ENCODE results near the gene BRMS1.

Gene BRMS1

GRCh38 chr11:66339686-66340483, 5.0 kb downstream of the BRMS1 start:
- H3K9ac ChIP-seq (ENCODE audit: low read length) = no peak overlapping the region
- peaks cover 13% of the 10 kb centered on the region for H3K4me1 ChIP-seq (ENCODE audit: control insufficient read depth, low read depth, low read length)

GRCh38 chr11:66339162-66339675, 5.7 kb downstream of the BRMS1 start:
- no peak overlapping the region for H3K9ac ChIP-seq (ENCODE audit: low read length)
- no peaks in the 10 kb centered on the region for H3K27me3 ChIP-seq (ENCODE audit: control insufficient read depth, insufficient read depth, low read length)
- no peaks in the 10 kb centered on the region for H3K9me3 ChIP-seq (ENCODE audit: control insufficient read depth, low read depth, low read length)
- H3K4me3 ChIP-seq (ENCODE audit: low read length) = no peak overlapping the region
- peaks cover 11% of the 10 kb centered on the region for H3K4me1 ChIP-seq (ENCODE audit: control insufficient read depth, low read depth, low read length)
- H3K27ac ChIP-seq (ENCODE audit: low read length) = no peak overlapping the region
- H3K36me3 ChIP-seq (ENCODE audit: control insufficient read depth, low read depth, low read length) = peaks cover 23% of the 10 kb centered on the region

More at GRCh38 chr11:66339686-66340483, 5.0 kb downstream of the BRMS1 start:
- H3K27me3 ChIP-seq (ENCODE audit: control insufficient read depth, insufficient read depth, low read length) = no peaks in the 10 kb centered on the region
- H3K36me3 ChIP-seq (ENCODE audit: control insufficient read depth, low read depth, low read length) = peaks cover 23% of the 10 kb centered on the region
- H3K4me3 ChIP-seq (ENCODE audit: low read length) = no peak overlapping the region
- H3K9me3 ChIP-seq (ENCODE audit: control insufficient read depth, low read depth, low read length) = no peaks in the 10 kb centered on the region
- no peak overlapping the region for H3K27ac ChIP-seq (ENCODE audit: low read length)

- no peaks in the 10 kb centered on the region for H3K27me3 ChIP-seq (ENCODE audit: control insufficient read depth, insufficient read depth, low read length)
- H3K4me3 ChIP-seq (ENCODE audit: low read length) = no peak overlapping the region
- no peaks in the 10 kb centered on the region for H3K9me3 ChIP-seq (ENCODE audit: control insufficient read depth, low read depth, low read length)
- H3K36me3 ChIP-seq (ENCODE audit: control insufficient read depth, low read depth, low read length) = peaks cover 23% of the 10 kb centered on the region
- no peak overlapping the region for H3K27ac ChIP-seq (ENCODE audit: low read length)
- peaks cover 10% of the 10 kb centered on the region for H3K4me1 ChIP-seq (ENCODE audit: control insufficient read depth, low read depth, low read length)
- no peak overlapping the region for H3K9ac ChIP-seq (ENCODE audit: low read length)
These were observed 6.4 kb downstream of the BRMS1 start for GRCh38 chr11:66338276-66339161.

- Histone ChIP-seq H3K36me3 (ENCODE audit: control insufficient read depth, low read depth, low read length) (peaks cover 23% of the 10 kb centered on the region), H3K9ac (ENCODE audit: low read length) (no peak overlapping the region), H3K9me3 (ENCODE audit: control insufficient read depth, low read depth, low read length) (no peaks in the 10 kb centered on the region), H3K27ac (ENCODE audit: low read length) (peak overlapping the region; percentile 30), H3K27me3 (ENCODE audit: control insufficient read depth, insufficient read depth, low read length) (no peaks in the 10 kb centered on the region), H3K4me1 (ENCODE audit: control insufficient read depth, low read depth, low read length) (peaks cover 10% of the 10 kb centered on the region), H3K4me3 (ENCODE audit: low read length) (no peak overlapping the region)
These were observed 7.6 kb downstream of the BRMS1 start for GRCh38 chr11:66337103-66337899.

GRCh38 chr11:66336234-66337102, 8.4 kb downstream of the BRMS1 start, which contains the start of gene RIN1:
Gene RIN1 (minus strand): TSS chr11:66336434. CDS start chr11:66336402, 32 bp downstream.
- peak within 1 kb of the TSS; percentile 30 for H3K27ac ChIP-seq (ENCODE audit: low read length)
- H3K4me3 ChIP-seq (ENCODE audit: low read length) = peak within 1 kb of the TSS; percentile 62
- H3K36me3 ChIP-seq (ENCODE audit: control insufficient read depth, low read depth, low read length) = peaks cover 17% of the 10 kb centered on the region
- peak within 1 kb of the TSS; percentile 11 for H3K9ac ChIP-seq (ENCODE audit: low read length)
- no peaks in the 10 kb centered on the region for H3K27me3 ChIP-seq (ENCODE audit: control insufficient read depth, insufficient read depth, low read length)
- H3K4me1 ChIP-seq (ENCODE audit: control insufficient read depth, low read depth, low read length) = peaks cover 10% of the 10 kb centered on the region
- no peaks in the 10 kb centered on the region for H3K9me3 ChIP-seq (ENCODE audit: control insufficient read depth, low read depth, low read length)

GRCh38 chr11:66335531-66336233, 9.2 kb downstream of the BRMS1 start:
- Histone ChIP-seq H3K4me1 (ENCODE audit: control insufficient read depth, low read depth, low read length) (peaks cover 10% of the 10 kb centered on the region), H3K27me3 (ENCODE audit: control insufficient read depth, insufficient read depth, low read length) (no peaks in the 10 kb centered on the region), H3K9ac (ENCODE audit: low read length) (peak overlapping the region; percentile 11), H3K27ac (ENCODE audit: low read length) (no peak overlapping the region), H3K4me3 (ENCODE audit: low read length) (peak overlapping the region; percentile 62), H3K9me3 (ENCODE audit: control insufficient read depth, low read depth, low read length) (no peaks in the 10 kb centered on the region), H3K36me3 (ENCODE audit: control insufficient read depth, low read depth, low read length) (peaks cover 15% of the 10 kb centered on the region)

GRCh38 chr11:66334605-66335442, 10.1 kb downstream of the BRMS1 start:
- Histone ChIP-seq H3K27ac (ENCODE audit: low read length) (no peak overlapping the region), H3K4me1 (ENCODE audit: control insufficient read depth, low read depth, low read length) (peaks cover 10% of the 10 kb centered on the region), H3K9me3 (ENCODE audit: control insufficient read depth, low read depth, low read length) (no peaks in the 10 kb centered on the region), H3K27me3 (ENCODE audit: control insufficient read depth, insufficient read depth, low read length) (no peaks in the 10 kb centered on the region), H3K4me3 (ENCODE audit: low read length) (peak overlapping the region; percentile 62), H3K36me3 (ENCODE audit: control insufficient read depth, low read depth, low read length) (peaks cover 15% of the 10 kb centered on the region), H3K9ac (ENCODE audit: low read length) (no peak overlapping the region)

- H3K4me3 ChIP-seq (ENCODE audit: low read length) = no peak overlapping the region
- peaks cover 14% of the 10 kb centered on the region for H3K36me3 ChIP-seq (ENCODE audit: control insufficient read depth, low read depth, low read length)
- H3K4me1 ChIP-seq (ENCODE audit: control insufficient read depth, low read depth, low read length) = peaks cover 10% of the 10 kb centered on the region
- no peak overlapping the region for H3K27ac ChIP-seq (ENCODE audit: low read length)
- H3K9me3 ChIP-seq (ENCODE audit: control insufficient read depth, low read depth, low read length) = no peaks in the 10 kb centered on the region
- H3K27me3 ChIP-seq (ENCODE audit: control insufficient read depth, insufficient read depth, low read length) = no peaks in the 10 kb centered on the region
- no peak overlapping the region for H3K9ac ChIP-seq (ENCODE audit: low read length)
These were observed 10.9 kb downstream of the BRMS1 start for GRCh38 chr11:66333896-66334604.

GRCh38 chr11:66333220-66333877, 11.6 kb downstream of the BRMS1 start:
- Histone ChIP-seq H3K36me3 (ENCODE audit: control insufficient read depth, low read depth, low read length) (peaks cover 10% of the 10 kb centered on the region), H3K4me1 (ENCODE audit: control insufficient read depth, low read depth, low read length) (peaks cover 14% of the 10 kb centered on the region), H3K27me3 (ENCODE audit: control insufficient read depth, insufficient read depth, low read length) (no peaks in the 10 kb centered on the region), H3K4me3 (ENCODE audit: low read length) (no peak overlapping the region), H3K9me3 (ENCODE audit: control insufficient read depth, low read depth, low read length) (no peaks in the 10 kb centered on the region), H3K27ac (ENCODE audit: low read length) (no peak overlapping the region), H3K9ac (ENCODE audit: low read length) (no peak overlapping the region)
